HEK293 (cell line): ENCODE measurements around the gene CMIP.

ENCODE experiments used
- CTCF ChIA-PET: fragments of 350-600 bp; formaldehyde crosslinking; extraction: SDS; loops from one replicate; lab custom pipeline; 2021; ENCODE audit warnings: antibody characterized with exemption; lab: Yijun Ruan, JAX
- POLR2A ChIA-PET: fragments of 300-600 bp; formaldehyde crosslinking; extraction: SDS; loops from one replicate; lab custom pipeline; 2020; ENCODE audit warnings: antibody characterized with exemption, inconsistent platforms; lab: Yijun Ruan, JAX
- H3K27ac ChIP-seq: fragments of 200-500 bp; sonication (Bioruptor generic); 2 replicates; pipeline ENCODE4 v1.5.1; 2014; ENCODE audit warnings: low read depth, low read length, control low read depth, inconsistent platforms; ENCODE audit errors: extremely low read depth
- H3K36me3 ChIP-seq, 2 experiments: fragments of 200-500 bp in 1 of 2; sonication (Bioruptor generic) in 1 of 2; 1 replicate in 1 of 2; 2 replicates in 1 of 2; pipeline ENCODE4 v1.5.1; 2014 to 2017; ENCODE audit warnings: inconsistent platforms in 2 of 2, low read length in 2 of 2; ENCODE audit not compliant: control insufficient read depth in 2 of 2, insufficient read depth in 1 of 2
- H3K4me1 ChIP-seq: fragments of 200-500 bp; sonication (Bioruptor generic); 2 replicates; pipeline ENCODE4 v1.5.1; 2014; ENCODE audit warnings: mild to moderate bottlenecking, low read length, inconsistent platforms; ENCODE audit not compliant: control insufficient read depth, insufficient read depth
- H3K4me3 ChIP-seq: 2 replicates; pipeline ENCODE4 v1.5.1; 2011; ENCODE audit warnings: low read depth, mild to moderate bottlenecking, control low read depth, low read length, moderate library complexity
- H3K9me3 ChIP-seq: fragments of 200-500 bp; sonication (Bioruptor generic); 2 replicates; pipeline ENCODE4 v1.5.1; 2014; ENCODE audit warnings: low read depth, low read length, inconsistent platforms; ENCODE audit not compliant: control insufficient read depth, insufficient read depth
- EGR2 ChIP-seq: fragments of 450-650 bp; formaldehyde crosslinking; IDR thresholded peaks from 2 replicates; pipeline ENCODE4 v1.5.1; 2016; ENCODE audit warnings: low read depth, missing biosample characterization, missing genetic modification characterization
- PRDM10 ChIP-seq: fragments of 450-650 bp; formaldehyde crosslinking; IDR thresholded peaks from 2 replicates; pipeline ENCODE4 v1.5.1; 2016; ENCODE audit warnings: missing biosample characterization, missing genetic modification characterization
- YY1 ChIP-seq: fragments of 450-650 bp; formaldehyde crosslinking; IDR thresholded peaks from 2 replicates; pipeline ENCODE4 v1.5.1; 2018; ENCODE audit warnings: missing biosample characterization, missing genetic modification characterization
- ZFHX2 ChIP-seq: fragments of 450-650 bp; formaldehyde crosslinking; conservative IDR thresholded peaks from 2 replicates; pipeline ENCODE4 v1.5.1; 2016; ENCODE audit warnings: missing biosample characterization, missing genetic modification characterization
- ZNF10 ChIP-seq: fragments of 450-650 bp; formaldehyde crosslinking; IDR thresholded peaks from 2 replicates; pipeline ENCODE4 v1.5.1; 2017; ENCODE audit warnings: missing biosample characterization, missing genetic modification characterization
- ZNF184 ChIP-seq: fragments of 450-650 bp; IDR thresholded peaks from 2 replicates; pipeline ENCODE4 v1.5.1; 2018; ENCODE audit warnings: missing biosample characterization, mild to moderate bottlenecking, missing genetic modification characterization
- ZNF501 ChIP-seq: fragments of 450-650 bp; formaldehyde crosslinking; IDR thresholded peaks from 2 replicates; pipeline ENCODE4 v1.5.1; 2016; ENCODE audit warnings: missing biosample characterization, missing genetic modification characterization

The CMIP gene

GRCh38 chr16:81756615-81757356 is 312.2 kb downstream of the CMIP start:
- H3K4me1 ChIP-seq = no peaks in the 10 kb centered on the region

GRCh38 chr16:81758376-81758775 is 313.8 kb downstream of the CMIP start:
- POLR2A ChIA-PET = interaction anchor here (0.6 kb wide), 1 partner anchor 8 kb away, joined by 9 read pairs; no protein-coding TSS in a partner anchor
- no peaks in the 10 kb centered on the region for H3K4me1 ChIP-seq
- CTCF ChIA-PET = interaction anchor here (0.7 kb wide), 1 partner anchor 115 kb away, joined by 3 read pairs; no protein-coding TSS in a partner anchor
- TF ChIP-seq YY1 (tag by site-specific recombination) = no peak
- TF ChIP-seq PRDM10 = no peak
- 0 out of 2 replicates have a peak, but pooled peaks have one; percentile 27 for TF ChIP-seq ZNF10 (tag by site-specific recombination)
- peak; percentile 77 for TF ChIP-seq ZNF184 (tag by site-specific recombination)
- TF ChIP-seq, all 188 proteins: peak for 2
- Histone ChIP-seq H3K36me3 (no peaks in the 10 kb centered on the region), H3K27ac (no peak overlapping the region), H3K9me3 (no peaks in the 10 kb centered on the region), H3K4me3 (no peak overlapping the region)

More at GRCh38 chr16:81756615-81757356, 312.2 kb downstream of the CMIP start:
- ChIA-PET POLR2A (no interaction called here), CTCF (interaction anchor here (0.9 to 1.5 kb wide), 2 partner anchors 14 to 86 kb away, joined by 3 read pairs; no protein-coding TSS in a partner anchor)
- TF ChIP-seq ZNF501 (tag by site-specific recombination) (no peak), ZFHX2 (peak; percentile 47), EGR2 (peak; percentile 69)
- no peaks in the 10 kb centered on the region for H3K9me3 ChIP-seq
- no peaks in the 10 kb centered on the region for H3K36me3 ChIP-seq
- H3K27ac ChIP-seq = no peak overlapping the region
- H3K4me3 ChIP-seq = no peak overlapping the region
